ENCODE results near the gene KRTAP5-4. TPM values are rescaled to one million over a fixed set of nuclear protein-coding genes. Genes with fewer than 3 reads are reported as not detected.

Gene KRTAP5-4
- total RNA-seq, 1 experiment from 2014 or later, result not detected

DNA sequence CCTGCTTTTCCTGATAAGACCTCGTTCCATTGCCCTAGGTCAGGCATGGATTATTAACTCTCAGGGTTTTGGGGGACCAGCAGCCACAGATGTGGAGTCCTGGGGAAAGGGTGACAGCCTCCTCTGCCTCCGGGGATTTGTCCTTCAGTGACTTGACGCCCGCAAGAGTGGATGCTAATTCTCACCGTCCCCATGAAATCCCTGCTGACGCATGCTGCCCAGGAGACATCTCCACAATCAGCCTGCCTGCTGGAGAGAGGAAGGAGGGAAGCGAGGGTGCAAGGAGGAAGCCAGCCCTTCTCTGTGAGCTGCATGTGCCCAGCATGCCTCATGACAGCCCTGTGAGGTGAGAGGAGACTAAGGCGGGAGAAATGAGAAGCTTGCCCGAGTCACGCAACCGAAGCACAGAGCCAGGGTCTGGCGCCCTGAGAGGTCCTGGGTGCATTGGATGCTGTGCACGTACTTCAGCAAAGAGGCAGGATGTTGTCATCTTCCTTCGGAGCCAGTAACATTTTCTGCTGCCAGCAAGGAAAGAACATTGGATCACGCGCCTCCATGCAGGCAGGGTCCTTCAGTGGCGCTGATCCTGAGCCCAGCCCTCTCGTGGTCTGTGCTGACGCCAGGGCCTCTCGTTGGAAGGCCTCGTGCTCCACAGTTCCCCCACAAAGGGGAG is 47.7 kb upstream of the KRTAP5-4 start:
- no peak for DNase-seq (ENCODE audit: unreplicated experiment)
- ChIA-PET CTCF (interaction anchor here (1.8 kb wide), 1 partner anchor 17 kb away, joined by 6 read pairs; no protein-coding TSS in a partner anchor), POLR2A (no interaction called here)
- TF ChIP-seq CTCF (IDR thresholded peaks at IDR 0.05; ENCODE audit: unreplicated experiment), result no peak
- Mint-ChIP-seq H3K4me1 (ENCODE audit: insufficient read depth, unreplicated experiment) (no peaks in the 10 kb centered on the region), H3K36me3 (ENCODE audit: insufficient read depth, unreplicated experiment) (no peaks in the 10 kb centered on the region), H3K27ac (ENCODE audit: low read depth, unreplicated experiment) (no peak overlapping the region), H3K9me3 (ENCODE audit: unreplicated experiment) (no peaks in the 10 kb centered on the region), H3K4me3 (ENCODE audit: unreplicated experiment) (no peak overlapping the region), H3K27me3 (ENCODE audit: insufficient read depth, unreplicated experiment) (peaks cover 72% of the 10 kb centered on the region)
- intact Hi-C loops (cut with micrococcal nuclease), result no loop called here
- BruUV-seq (replicated peaks), result no TSS peak

- Mint-ChIP-seq H3K27me3 (ENCODE audit: insufficient read depth, unreplicated experiment) (peaks cover 65% of the 10 kb centered on the region), H3K9me3 (ENCODE audit: unreplicated experiment) (no peaks in the 10 kb centered on the region), H3K27ac (ENCODE audit: low read depth, unreplicated experiment) (no peak overlapping the region), H3K4me1 (ENCODE audit: insufficient read depth, unreplicated experiment) (no peaks in the 10 kb centered on the region), H3K4me3 (ENCODE audit: unreplicated experiment) (no peak overlapping the region), H3K36me3 (ENCODE audit: insufficient read depth, unreplicated experiment) (no peaks in the 10 kb centered on the region)
- TF ChIP-seq CTCF (IDR thresholded peaks at IDR 0.05; ENCODE audit: unreplicated experiment), result no peak
- no TSS peak for BruUV-seq (replicated peaks)
- ChIA-PET POLR2A (no interaction called here), CTCF (no interaction called here)
- no peak for DNase-seq (ENCODE audit: unreplicated experiment)
- intact Hi-C loops (cut with micrococcal nuclease), result no loop called here
These were observed 47.1 kb upstream of the KRTAP5-4 start for GRCh38 chr11:1668911-1669473.

DNA sequence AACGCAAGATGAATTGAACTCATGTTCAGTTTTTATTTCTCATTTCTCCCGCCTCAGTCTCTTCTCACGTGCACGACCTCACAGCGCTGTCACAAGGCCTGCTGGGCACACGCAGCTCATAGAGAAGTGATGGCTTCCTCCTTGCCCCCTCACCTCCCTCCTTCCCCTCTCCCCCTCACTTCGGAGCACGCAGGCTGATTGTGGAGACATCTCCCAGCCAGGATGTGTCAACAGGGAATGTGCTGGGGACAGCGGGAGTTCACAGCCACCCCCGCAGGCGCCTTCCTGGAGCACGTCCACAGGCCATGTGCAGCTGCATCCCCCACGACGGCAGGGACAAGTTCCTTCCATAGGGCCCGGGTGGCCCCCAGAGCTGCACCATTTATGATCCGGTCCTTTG is 46.0 kb upstream of the KRTAP5-4 start:
- POLR2A ChIA-PET, result no interaction called here
- no TSS peak for BruUV-seq (replicated peaks)

More for the DNA sequence above, 46.0 kb upstream of the KRTAP5-4 start:
- no peak for DNase-seq (ENCODE audit: unreplicated experiment)
- no peak overlapping the region for H3K4me3 Mint-ChIP-seq (ENCODE audit: unreplicated experiment)
- intact Hi-C loops (cut with micrococcal nuclease), result no loop called here
- H3K27me3 Mint-ChIP-seq (ENCODE audit: insufficient read depth, unreplicated experiment), result peaks cover 54% of the 10 kb centered on the region
- no peak overlapping the region for H3K27ac Mint-ChIP-seq (ENCODE audit: low read depth, unreplicated experiment)
- no peaks in the 10 kb centered on the region for H3K36me3 Mint-ChIP-seq (ENCODE audit: insufficient read depth, unreplicated experiment)
- no peaks in the 10 kb centered on the region for H3K9me3 Mint-ChIP-seq (ENCODE audit: unreplicated experiment)
- TF ChIP-seq CTCF (IDR thresholded peaks at IDR 0.05; ENCODE audit: unreplicated experiment), result no peak
- no peaks in the 10 kb centered on the region for H3K4me1 Mint-ChIP-seq (ENCODE audit: insufficient read depth, unreplicated experiment)
- CTCF ChIA-PET, result interaction anchor here (0.6 to 1.0 kb wide), 3 partner anchors 15 to 36 kb away, joined by 3 to 6 read pairs (median 3); no protein-coding TSS in a partner anchor
